Pancreas (tissue), 10 donors: ENCODE measurements around the gene CCDC187. TPM values are rescaled to one million over a fixed set of nuclear protein-coding genes. Genes with fewer than 3 reads are reported as not detected.

Experiments used
- ATAC-seq, 4 donors: fragments of 200-7000 bp; cut with Tn5 transposase; one replicate each; pipeline versions ENCODE4 v1.8.0 to v1.9.1; 2020; ENCODE audit warnings: mild to moderate bottlenecking in 4 of 4, moderate library complexity in 4 of 4
- DNase-seq, 6 donors: peaks; one replicate each; pipeline ENCODE4 v3.0.0-alpha.2; 2020
- FAIRE-seq: peaks from 2 replicates; lab custom pipeline; 2012; peaks lifted over from hg19 to GRCh38; lab: Jason Lieb, UNC
- H3K27ac ChIP-seq, 4 donors: fragments of 200-600 bp; sonication (generic); 1 replicate in 3 of 4; 2 replicates in 1 of 4; pipeline versions ENCODE4 v1.5.0 to v1.8.0; 2020
- H3K27me3 ChIP-seq, 4 donors: fragments of 200-600 bp; one replicate each; pipeline ENCODE4 v1.8.0; 2021
- H3K36me3 ChIP-seq, 3 donors: fragments of 200-600 bp; sonication (generic) in 1 of 3; one replicate each; pipeline versions ENCODE4 v1.5.0 to v1.8.0; 2020 to 2021
- H3K4me1 ChIP-seq, 3 donors: fragments of 200-600 bp; one replicate each; pipeline ENCODE4 v1.8.0; 2021
- H3K4me3 ChIP-seq, 4 donors: fragments of 200-600 bp; sonication (generic) in 2 of 4; one replicate each; pipeline versions ENCODE4 v1.5.0 to v1.8.0; 2020 to 2021
- H3K9me3 ChIP-seq, 4 donors: fragments of 200-600 bp; one replicate each; pipeline ENCODE4 v1.8.0; 2021
- WGBS, 2 donors: extraction: QIAGEN DNeasy Blood & Tissue Kit; methylation state at CpG; one replicate each; pipeline ENCODE4 v1.1.7; 2013; 5-methylcytosine and 5-hydroxymethylcytosine counted together
- intact Hi-C, 3 donors: fragments of 100-400 bp; cut with DNase I; formaldehyde crosslinking; loops; one replicate each; pipeline versions ENCODE4 v1.11.1 to v1.14.2; 2022
- polyA plus RNA-seq, 2 donors: library from polyadenylated mRNA; stranded (reverse); fragments of 200-250 nt; gene quantifications; one replicate each; pipeline ENCODE4 v1.2.3, GENCODE V29; 2013
- total RNA-seq, 6 donors: library from RNA; stranded (reverse); fragmentation: NEBNext Ultra II Directional in 4 of 6; extraction: Animal tissue kit (Norgen Biotek cat#: 25700) in 4 of 6; gene quantifications; one replicate each; pipeline versions ENCODE4 v1.2.1 to v1.2.4, GENCODE V29; 2021 to 2023
- TF ChIP-seq, protein P1 (sequence below), 4 donors: fragments of 200-600 bp; sonication (generic) in 3 of 4; IDR thresholded peaks; one replicate each; pipeline versions ENCODE4 v1.5.0 to v1.8.0; 2021; ENCODE audit warnings: antibody characterized with exemption in 4 of 4
- donor health status: healthy with polysubstance abuse.
- donor health status: DM: no; HTN: no; CAD: no; lungs with moderate emphysema.
- donor health status: DM: no; HTN: no; CAD: no.
- donor health status: control.
- donor health status: control.
- donor health status: Bipolar disorder and iron deficiency.
- donor health status: DM: yes; HTN: yes; CAD: no.
- donor health status: DM: no; HTN: no; CAD: no.
- donor health status: DM: no; HTN: no; CAD: no.
- donor health status: DM: yes; HTN: yes; CAD: no.

The CCDC187 gene
- total and polyA plus RNA-seq, 8 donors, result 0.14 to 2.6 (median 0.43) TPM

DNA sequence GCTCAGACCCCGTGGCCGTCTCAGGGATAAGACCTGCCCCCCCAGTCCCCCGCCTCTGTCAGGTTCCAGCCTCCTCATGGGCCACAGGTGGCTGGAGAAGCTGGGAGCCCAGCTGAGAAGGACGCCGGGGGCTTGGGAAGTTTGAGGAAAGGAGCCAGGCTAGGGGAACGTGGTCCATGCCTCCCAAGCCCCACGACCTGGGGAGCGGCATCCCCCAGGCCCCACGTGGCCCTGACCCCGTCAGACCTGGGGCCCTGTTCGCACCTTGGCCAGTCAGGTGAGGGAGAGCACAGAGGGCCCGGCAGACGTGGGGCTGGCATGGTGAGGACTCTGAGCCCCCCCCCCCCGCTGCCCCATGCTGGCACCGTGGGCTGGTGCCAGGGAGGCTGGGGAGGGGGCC lies 27.1 kb upstream of the CCDC187 start:
- intact Hi-C loops, result no loop called here
- H3K4me3 ChIP-seq, result no peak overlapping the region
- no peaks in the 10 kb centered on the region for H3K36me3 ChIP-seq
- H3K9me3 ChIP-seq, result no peaks in the 10 kb centered on the region
- H3K4me1 ChIP-seq, result peaks cover 5 to 10% (median 7%) of the 10 kb centered on the region in 3 donors
- ATAC-seq (no peak), FAIRE-seq (no peak), DNase-seq (peak in 1 of 6 donors; percentile 32)
- H3K27me3 ChIP-seq, result no peaks in the 10 kb centered on the region
- TF ChIP-seq, protein P1, sequence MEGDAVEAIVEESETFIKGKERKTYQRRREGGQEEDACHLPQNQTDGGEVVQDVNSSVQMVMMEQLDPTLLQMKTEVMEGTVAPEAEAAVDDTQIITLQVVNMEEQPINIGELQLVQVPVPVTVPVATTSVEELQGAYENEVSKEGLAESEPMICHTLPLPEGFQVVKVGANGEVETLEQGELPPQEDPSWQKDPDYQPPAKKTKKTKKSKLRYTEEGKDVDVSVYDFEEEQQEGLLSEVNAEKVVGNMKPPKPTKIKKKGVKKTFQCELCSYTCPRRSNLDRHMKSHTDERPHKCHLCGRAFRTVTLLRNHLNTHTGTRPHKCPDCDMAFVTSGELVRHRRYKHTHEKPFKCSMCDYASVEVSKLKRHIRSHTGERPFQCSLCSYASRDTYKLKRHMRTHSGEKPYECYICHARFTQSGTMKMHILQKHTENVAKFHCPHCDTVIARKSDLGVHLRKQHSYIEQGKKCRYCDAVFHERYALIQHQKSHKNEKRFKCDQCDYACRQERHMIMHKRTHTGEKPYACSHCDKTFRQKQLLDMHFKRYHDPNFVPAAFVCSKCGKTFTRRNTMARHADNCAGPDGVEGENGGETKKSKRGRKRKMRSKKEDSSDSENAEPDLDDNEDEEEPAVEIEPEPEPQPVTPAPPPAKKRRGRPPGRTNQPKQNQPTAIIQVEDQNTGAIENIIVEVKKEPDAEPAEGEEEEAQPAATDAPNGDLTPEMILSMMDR (IDR thresholded peaks at IDR 0.05), result no peak
- 84% methylated on average over 15 of the region's 15 CpGs for WGBS, 2 donors
- H3K27ac ChIP-seq, result no peak overlapping the region

DNA sequence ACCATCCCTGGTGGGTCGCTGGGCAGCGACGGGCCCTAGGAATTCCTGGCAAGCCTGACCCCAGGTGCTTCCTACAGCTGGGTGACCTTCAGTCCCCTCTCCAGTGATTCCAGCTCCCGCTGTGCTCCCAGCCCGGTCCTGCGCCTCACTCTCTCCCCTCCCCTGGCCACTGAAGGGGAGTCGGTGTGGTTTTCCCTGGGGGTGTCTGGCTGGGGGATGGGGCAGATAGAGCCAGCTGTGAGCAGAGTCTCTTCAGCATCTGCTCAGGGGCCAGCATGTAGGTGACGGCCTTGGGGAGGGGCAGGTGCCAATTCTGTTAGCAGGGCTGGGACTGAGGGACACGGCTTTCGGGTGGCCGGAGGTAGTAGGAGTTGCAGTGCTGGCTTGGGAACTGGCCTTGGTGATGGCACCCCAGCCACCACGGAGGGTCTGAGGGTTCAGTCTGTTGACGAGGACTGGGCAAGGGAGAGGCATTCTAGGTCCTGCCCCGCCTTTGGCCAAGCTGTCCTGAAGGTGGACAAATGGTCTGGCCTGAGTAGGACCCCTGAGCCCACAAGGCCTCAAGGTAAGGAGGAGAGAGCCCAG lies 26.6 kb upstream of the CCDC187 start:
- H3K9me3 ChIP-seq, result no peaks in the 10 kb centered on the region
- ATAC-seq (no peak), DNase-seq (peak in 2 of 6 donors; percentile 30 to 62), FAIRE-seq (no peak)
- H3K27me3 ChIP-seq, result no peaks in the 10 kb centered on the region
- H3K27ac ChIP-seq, result no peak overlapping the region
- TF ChIP-seq, protein P1 (IDR thresholded peaks at IDR 0.05), result no peak
- H3K4me1 ChIP-seq, result peaks cover 5 to 10% (median 7%) of the 10 kb centered on the region in 3 donors
- no peaks in the 10 kb centered on the region for H3K36me3 ChIP-seq
- H3K4me3 ChIP-seq, result no peak overlapping the region
- WGBS, 2 donors, result 83 to 93% methylated on average over 13 to 14 of the region's 14 CpGs
- intact Hi-C loops, result no loop called here

DNA sequence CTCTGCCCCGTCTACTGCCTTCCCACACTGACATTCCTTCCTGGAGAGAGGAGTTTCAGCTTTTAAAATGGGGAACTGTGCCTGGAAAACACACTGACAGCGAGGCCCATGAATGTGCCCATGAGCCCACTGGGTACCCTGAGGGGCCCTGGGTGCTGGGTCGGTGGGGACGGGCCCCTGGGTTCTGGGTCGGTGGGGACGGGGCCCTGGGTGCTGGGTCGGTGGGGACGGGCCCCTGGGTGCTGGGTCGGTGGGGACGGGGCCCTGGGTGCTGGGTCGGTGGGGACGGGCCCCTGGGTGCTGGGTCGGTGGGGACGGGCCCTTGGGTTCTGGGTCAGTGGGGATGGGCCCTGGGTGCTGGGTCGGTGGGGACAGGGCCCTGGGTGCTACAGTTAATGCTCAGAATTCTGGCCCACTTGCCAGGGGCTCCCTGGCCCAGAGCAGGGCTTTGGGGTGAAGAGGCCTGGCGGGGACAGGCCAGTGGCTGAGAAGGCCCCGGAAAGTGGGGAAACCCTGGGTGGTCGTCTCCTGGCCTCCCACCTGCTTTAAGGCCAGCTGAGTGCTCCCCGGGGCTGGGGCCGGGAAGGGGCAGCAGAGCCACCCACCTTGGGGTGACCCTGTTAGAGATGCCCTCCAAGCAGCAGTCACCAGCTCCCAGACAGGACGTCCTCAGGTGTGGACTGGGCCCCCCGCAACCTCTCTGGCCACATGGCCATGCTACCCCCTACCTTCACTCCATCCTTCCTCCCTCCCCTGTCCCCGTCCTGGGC lies 25.9 kb upstream of the CCDC187 start:
- intact Hi-C loops, result no loop called here

GRCh38 chr9:136329211-136329627 lies 25.3 kb upstream of the CCDC187 start:
- no peaks in the 10 kb centered on the region for H3K36me3 ChIP-seq
- ATAC-seq, result no peak

More for the DNA sequence above, 25.9 kb upstream of the CCDC187 start:
- Histone ChIP-seq H3K4me3 (no peak overlapping the region), H3K9me3 (no peaks in the 10 kb centered on the region), H3K4me1 (peaks cover 5 to 10% (median 7%) of the 10 kb centered on the region in 3 donors), H3K27me3 (no peaks in the 10 kb centered on the region), H3K27ac (no peak overlapping the region), H3K36me3 (no peaks in the 10 kb centered on the region)
- WGBS, 2 donors, result 90 to 92% methylated on average over 22 to 23 of the region's 23 CpGs
- ATAC-seq (no peak), DNase-seq (peak in 1 of 6 donors; percentile 22), FAIRE-seq (no peak)
- TF ChIP-seq, protein P1 (IDR thresholded peaks at IDR 0.05), result no peak

More at GRCh38 chr9:136329211-136329627, 25.3 kb upstream of the CCDC187 start:
- H3K27me3 ChIP-seq, result no peaks in the 10 kb centered on the region
- H3K9me3 ChIP-seq, result no peaks in the 10 kb centered on the region
- no peak for FAIRE-seq
- H3K4me1 ChIP-seq, result peaks cover 5 to 10% (median 7%) of the 10 kb centered on the region in 3 donors
- TF ChIP-seq, protein P1 (IDR thresholded peaks at IDR 0.05), result no peak
- H3K27ac ChIP-seq, result no peak overlapping the region
- WGBS, 2 donors, result 81 to 89% methylated on average over 19 of the region's 19 CpGs
- intact Hi-C loops, result no loop called here
- DNase-seq, result peak in 2 of 6 donors; percentile 47 to 77
- no peak overlapping the region for H3K4me3 ChIP-seq
